Measurements from ENCODE around the gene TTPAL.

Gene TTPAL

DNA sequence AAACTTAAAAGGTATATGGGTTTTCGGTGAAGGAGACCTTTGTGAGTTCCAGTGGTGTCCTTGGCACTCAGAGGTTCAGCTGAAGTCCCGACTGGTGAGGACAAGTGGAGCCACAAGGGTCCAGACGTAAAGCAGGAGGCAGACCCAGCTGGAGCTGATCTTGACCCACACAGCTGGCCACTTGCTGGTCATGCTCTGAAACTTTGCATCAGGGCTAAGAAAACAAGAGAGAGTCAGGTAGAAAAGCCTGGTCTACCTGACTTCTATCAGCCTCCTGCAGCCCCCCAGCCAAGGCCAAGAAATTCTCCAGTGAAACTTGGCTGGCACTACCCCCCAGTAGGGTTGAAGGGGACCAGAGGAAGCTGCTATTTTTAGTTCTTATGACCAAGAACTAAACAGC lies 24.5 kb downstream of the TTPAL start:
- in situ Hi-C loops (cut with HindIII; ENCODE audit: low sequenced_read_pairs), result no loop called here
- no peak for DNase-seq (ENCODE audit: low read depth)

DNA sequence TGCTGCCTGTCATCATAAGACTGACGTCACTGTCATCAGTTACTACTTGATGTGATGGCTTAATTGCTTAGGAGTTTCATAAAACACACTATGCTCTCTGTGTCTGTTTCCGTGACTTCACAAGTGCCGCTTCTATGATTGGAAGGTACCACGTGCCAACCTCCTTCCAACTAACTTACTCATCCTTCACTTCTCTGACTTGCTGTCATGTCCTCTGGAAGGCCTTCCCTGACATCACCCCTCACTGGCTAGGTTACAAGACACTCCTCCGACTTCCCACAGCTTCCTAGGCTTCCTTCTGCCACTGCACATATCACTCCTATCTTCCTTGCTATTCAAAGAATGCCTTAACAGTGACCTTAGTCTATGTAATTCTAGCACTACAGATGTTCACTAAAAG lies 25.8 kb downstream of the TTPAL start:
- DNase-seq (ENCODE audit: low read depth), result no peak
- TF ChIP-seq, protein P1, sequence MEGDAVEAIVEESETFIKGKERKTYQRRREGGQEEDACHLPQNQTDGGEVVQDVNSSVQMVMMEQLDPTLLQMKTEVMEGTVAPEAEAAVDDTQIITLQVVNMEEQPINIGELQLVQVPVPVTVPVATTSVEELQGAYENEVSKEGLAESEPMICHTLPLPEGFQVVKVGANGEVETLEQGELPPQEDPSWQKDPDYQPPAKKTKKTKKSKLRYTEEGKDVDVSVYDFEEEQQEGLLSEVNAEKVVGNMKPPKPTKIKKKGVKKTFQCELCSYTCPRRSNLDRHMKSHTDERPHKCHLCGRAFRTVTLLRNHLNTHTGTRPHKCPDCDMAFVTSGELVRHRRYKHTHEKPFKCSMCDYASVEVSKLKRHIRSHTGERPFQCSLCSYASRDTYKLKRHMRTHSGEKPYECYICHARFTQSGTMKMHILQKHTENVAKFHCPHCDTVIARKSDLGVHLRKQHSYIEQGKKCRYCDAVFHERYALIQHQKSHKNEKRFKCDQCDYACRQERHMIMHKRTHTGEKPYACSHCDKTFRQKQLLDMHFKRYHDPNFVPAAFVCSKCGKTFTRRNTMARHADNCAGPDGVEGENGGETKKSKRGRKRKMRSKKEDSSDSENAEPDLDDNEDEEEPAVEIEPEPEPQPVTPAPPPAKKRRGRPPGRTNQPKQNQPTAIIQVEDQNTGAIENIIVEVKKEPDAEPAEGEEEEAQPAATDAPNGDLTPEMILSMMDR (IDR thresholded peaks at IDR 0.05; ENCODE audit: low read depth, low read length, missing control alignments), result no peak
- in situ Hi-C loops (cut with HindIII; ENCODE audit: low sequenced_read_pairs), result no loop called here
- H3K4me3 ChIP-seq (ENCODE audit: low read depth, low read length), result no peak overlapping the region

More for the DNA sequence above, 24.5 kb downstream of the TTPAL start:
- no peak overlapping the region for H3K4me3 ChIP-seq (ENCODE audit: low read depth, low read length)
- TF ChIP-seq, protein P1 (IDR thresholded peaks at IDR 0.05; ENCODE audit: low read depth, low read length, missing control alignments), result no peak

- H3K4me3 ChIP-seq (ENCODE audit: low read depth, low read length), result no peak overlapping the region
- in situ Hi-C loops (cut with HindIII; ENCODE audit: low sequenced_read_pairs), result no loop called here
- TF ChIP-seq, protein P1 (IDR thresholded peaks at IDR 0.05; ENCODE audit: low read depth, low read length, missing control alignments), result no peak
- no peak for DNase-seq (ENCODE audit: low read depth)
These were observed 27.3 kb downstream of the TTPAL start for GRCh38 chr20:44502968-44503367.

GRCh38 chr20:44504402-44505307 lies 29.0 kb downstream of the TTPAL start:
- no peak for DNase-seq (ENCODE audit: low read depth)
- H3K4me3 ChIP-seq (ENCODE audit: low read depth, low read length), result no peak overlapping the region
- in situ Hi-C loops (cut with HindIII; ENCODE audit: low sequenced_read_pairs), result no loop called here
- TF ChIP-seq, protein P1 (IDR thresholded peaks at IDR 0.05; ENCODE audit: low read depth, low read length, missing control alignments), result no peak

GRCh38 chr20:44509762-44510161 lies 34.1 kb downstream of the TTPAL start:
- in situ Hi-C loops (cut with HindIII; ENCODE audit: low sequenced_read_pairs), result no loop called here
- no peak overlapping the region for H3K4me3 ChIP-seq (ENCODE audit: low read depth, low read length)
- TF ChIP-seq, protein P1 (IDR thresholded peaks at IDR 0.05; ENCODE audit: low read depth, low read length, missing control alignments), result no peak
- DNase-seq (ENCODE audit: low read depth), result no peak

GRCh38 chr20:44513871-44514270 lies 38.2 kb downstream of the TTPAL start:
- no peak overlapping the region for H3K4me3 ChIP-seq (ENCODE audit: low read depth, low read length)
- in situ Hi-C loops (cut with HindIII; ENCODE audit: low sequenced_read_pairs), result no loop called here
- TF ChIP-seq, protein P1 (IDR thresholded peaks at IDR 0.05; ENCODE audit: low read depth, low read length, missing control alignments), result no peak
- no peak for DNase-seq (ENCODE audit: low read depth)
